ENCODE data around the gene ARHGAP25. TPM values are rescaled to one million over a fixed set of nuclear protein-coding genes. Genes with fewer than 3 reads are reported as not detected.

The ARHGAP25 gene, protein sequence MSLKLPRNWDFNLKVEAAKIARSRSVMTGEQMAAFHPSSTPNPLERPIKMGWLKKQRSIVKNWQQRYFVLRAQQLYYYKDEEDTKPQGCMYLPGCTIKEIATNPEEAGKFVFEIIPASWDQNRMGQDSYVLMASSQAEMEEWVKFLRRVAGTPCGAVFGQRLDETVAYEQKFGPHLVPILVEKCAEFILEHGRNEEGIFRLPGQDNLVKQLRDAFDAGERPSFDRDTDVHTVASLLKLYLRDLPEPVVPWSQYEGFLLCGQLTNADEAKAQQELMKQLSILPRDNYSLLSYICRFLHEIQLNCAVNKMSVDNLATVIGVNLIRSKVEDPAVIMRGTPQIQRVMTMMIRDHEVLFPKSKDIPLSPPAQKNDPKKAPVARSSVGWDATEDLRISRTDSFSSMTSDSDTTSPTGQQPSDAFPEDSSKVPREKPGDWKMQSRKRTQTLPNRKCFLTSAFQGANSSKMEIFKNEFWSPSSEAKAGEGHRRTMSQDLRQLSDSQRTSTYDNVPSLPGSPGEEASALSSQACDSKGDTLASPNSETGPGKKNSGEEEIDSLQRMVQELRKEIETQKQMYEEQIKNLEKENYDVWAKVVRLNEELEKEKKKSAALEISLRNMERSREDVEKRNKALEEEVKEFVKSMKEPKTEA
- total RNA-seq (100 to 1,000 TPM; 162 to 163 TPM), polyA plus RNA-seq (100 to 1,000 TPM in 1 of 2 donors, 10 to 100 TPM in 1; 37.1 to 125 TPM)

- Mint-ChIP-seq H3K27ac (no peak within 1 kb of the TSS), H3K9me3 (no peaks in the 10 kb centered on the region), H3K4me3 (no peak within 1 kb of the TSS), H3K27me3 (no peaks in the 10 kb centered on the region), H3K36me3 (peaks cover 14 to 24% of the 10 kb centered on the region in 2 donors), H3K4me1 (peaks cover 23 to 44% (median 34%) of the 10 kb centered on the region in 4 donors)
- Histone ChIP-seq H3K36me3 (ENCODE audit: insufficient read depth, low read length) (no peaks in the 10 kb centered on the region), H3K4me3 (ENCODE audit: low read length in 2 of 2) (peak within 1 kb of the TSS; percentile 83 to 99), H3K4me1 (ENCODE audit: insufficient read depth, low read length) (peaks cover 54% of the 10 kb centered on the region), H3K27me3 (ENCODE audit: insufficient read depth, low read length) (no peaks in the 10 kb centered on the region), H3K9me3 (ENCODE audit: control insufficient read depth in 1 of 2, low read length in 2 of 2) (no peaks in the 10 kb centered on the region), H3K27ac (ENCODE audit: low read depth, low read length) (peak within 1 kb of the TSS; percentile 81)
- DNase-seq: peak; percentile 58 to 79 (median 61)
- intact Hi-C loops (cut with micrococcal nuclease): loop anchor here (1.0 to 2.0 kb wide), 4 partner anchors 8 to 32 kb away; no protein-coding TSS in a partner anchor
- ChIA-PET CTCF (ENCODE audit: partially characterized antibody) (interaction anchor here (0.6 to 29.0 kb wide), 18 partner anchors 12 to 271 kb away, joined by 3 to 745 read pairs (median 4); partner anchors contain the start of genes APLF and FBXO48), POLR2A (ENCODE audit: partially characterized antibody) (interaction anchor here (0.6 to 23.1 kb wide), 22 partner anchors 9 to 269 kb away, joined by 3 to 659 read pairs (median 6); partner anchors contain the start of gene FBXO48)
Observed at GRCh38 chr2:68734688-68735525, at the start of gene ARHGAP25. Gene ARHGAP25 (plus strand): TSS chr2:68734811. CDS start chr2:68735200, 389 bp downstream.

DNA sequence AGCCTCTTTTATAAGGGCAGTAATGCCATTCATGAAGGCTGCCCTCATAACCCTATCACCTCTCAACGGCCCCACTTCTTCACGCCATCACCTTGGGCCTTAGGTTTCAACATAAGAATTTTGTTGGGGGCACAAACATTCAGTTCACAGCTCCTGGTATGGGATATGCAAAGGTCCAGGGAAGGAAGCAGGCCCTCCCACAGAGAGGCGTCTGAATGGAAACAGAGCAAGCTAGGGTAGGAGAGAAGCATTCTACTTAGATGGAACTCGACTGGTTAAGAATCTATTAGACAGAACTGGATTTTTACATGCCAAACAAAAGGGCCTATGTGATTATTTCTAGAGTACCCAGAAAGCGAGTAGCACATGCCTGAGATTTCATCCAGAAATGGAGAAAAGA lies 48.4 kb upstream of the ARHGAP25 start:
- Histone ChIP-seq H3K4me1 (ENCODE audit: insufficient read depth, low read length) (no peaks in the 10 kb centered on the region), H3K36me3 (ENCODE audit: insufficient read depth, low read length) (no peaks in the 10 kb centered on the region), H3K9me3 (ENCODE audit: control insufficient read depth in 1 of 2, low read length in 2 of 2) (no peaks in the 10 kb centered on the region), H3K27ac (ENCODE audit: low read depth, low read length) (no peak overlapping the region), H3K27me3 (ENCODE audit: insufficient read depth, low read length) (no peaks in the 10 kb centered on the region), H3K4me3 (ENCODE audit: low read length in 2 of 2) (no peak overlapping the region)
- intact Hi-C loops (cut with micrococcal nuclease): no loop called here
- no peak for DNase-seq
- Mint-ChIP-seq H3K27ac (no peak overlapping the region), H3K4me3 (no peak overlapping the region), H3K9me3 (no peaks in the 10 kb centered on the region), H3K27me3 (peaks cover 5 to 7% of the 10 kb centered on the region in 2 donors), H3K4me1 (peaks cover 5 to 11% (median 9%) of the 10 kb centered on the region in 4 donors), H3K36me3 (no peaks in the 10 kb centered on the region)
- ChIA-PET CTCF (ENCODE audit: partially characterized antibody) (no interaction called here), POLR2A (ENCODE audit: partially characterized antibody) (no interaction called here)

DNA sequence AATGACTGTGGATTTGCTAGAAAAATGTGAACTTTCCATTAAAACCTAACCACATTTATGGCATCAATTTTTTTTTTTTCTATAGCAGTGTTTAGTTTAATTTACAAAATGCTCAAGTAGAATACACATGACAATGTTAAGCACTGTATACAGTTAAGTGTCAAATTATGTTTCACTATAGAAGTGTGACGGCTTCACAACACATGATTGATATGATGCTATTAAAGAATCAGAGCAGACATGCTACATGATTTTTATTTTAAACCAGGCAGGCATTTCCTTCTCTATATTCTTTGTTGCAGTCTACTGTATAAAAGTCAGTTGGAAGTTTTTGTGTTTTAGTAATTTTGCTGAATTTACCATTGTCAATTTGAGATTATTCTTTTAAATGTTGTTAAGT lies 47.6 kb upstream of the ARHGAP25 start:
- Mint-ChIP-seq H3K36me3 (no peaks in the 10 kb centered on the region), H3K4me1 (peaks cover 5 to 11% (median 9%) of the 10 kb centered on the region in 4 donors), H3K27ac (no peak overlapping the region), H3K9me3 (peaks cover 0 to 1% (median 0%) of the 10 kb centered on the region in 8 donors), H3K4me3 (no peak overlapping the region), H3K27me3 (peaks cover 1 to 2% of the 10 kb centered on the region in 2 donors)
- ChIA-PET POLR2A (ENCODE audit: partially characterized antibody) (no interaction called here), CTCF (ENCODE audit: partially characterized antibody) (no interaction called here)
- Histone ChIP-seq H3K4me1 (ENCODE audit: insufficient read depth, low read length) (no peaks in the 10 kb centered on the region), H3K27me3 (ENCODE audit: insufficient read depth, low read length) (no peaks in the 10 kb centered on the region), H3K27ac (ENCODE audit: low read depth, low read length) (no peak overlapping the region), H3K36me3 (ENCODE audit: insufficient read depth, low read length) (no peaks in the 10 kb centered on the region), H3K9me3 (ENCODE audit: control insufficient read depth in 1 of 2, low read length in 2 of 2) (no peaks in the 10 kb centered on the region), H3K4me3 (ENCODE audit: low read length in 2 of 2) (no peak overlapping the region)
- intact Hi-C loops (cut with micrococcal nuclease): no loop called here
- no peak for DNase-seq

GRCh38 chr2:68689553-68690537 lies 44.8 kb upstream of the ARHGAP25 start:
- H3K27ac ChIP-seq (ENCODE audit: low read depth, low read length): no peak overlapping the region
- no peaks in the 10 kb centered on the region for H3K4me1 ChIP-seq (ENCODE audit: insufficient read depth, low read length)
- no peaks in the 10 kb centered on the region for H3K36me3 ChIP-seq (ENCODE audit: insufficient read depth, low read length)
- CTCF ChIA-PET (ENCODE audit: partially characterized antibody): no interaction called here
- Mint-ChIP-seq H3K4me3 (no peak overlapping the region), H3K27me3 (peaks cover 0 to 2% of the 10 kb centered on the region in 2 donors), H3K9me3 (peaks cover 0 to 3% (median 0%) of the 10 kb centered on the region in 8 donors), H3K4me1 (peaks cover 5 to 11% (median 9%) of the 10 kb centered on the region in 4 donors), H3K36me3 (no peaks in the 10 kb centered on the region), H3K27ac (no peak overlapping the region)
- H3K4me3 ChIP-seq (ENCODE audit: low read length in 2 of 2): no peak overlapping the region
- POLR2A ChIA-PET (ENCODE audit: partially characterized antibody): no interaction called here
- intact Hi-C loops (cut with micrococcal nuclease): no loop called here
- no peaks in the 10 kb centered on the region for H3K9me3 ChIP-seq (ENCODE audit: control insufficient read depth in 1 of 2, low read length in 2 of 2)
- no peak for DNase-seq
- no peaks in the 10 kb centered on the region for H3K27me3 ChIP-seq (ENCODE audit: insufficient read depth, low read length)

- H3K4me1 ChIP-seq (ENCODE audit: insufficient read depth, low read length): no peaks in the 10 kb centered on the region
- H3K27me3 ChIP-seq (ENCODE audit: insufficient read depth, low read length): no peaks in the 10 kb centered on the region
- H3K9me3 ChIP-seq (ENCODE audit: control insufficient read depth in 1 of 2, low read length in 2 of 2): peaks cover 0 to under 1% of the 10 kb centered on the region in 2 donors
- Mint-ChIP-seq H3K36me3 (no peaks in the 10 kb centered on the region), H3K27me3 (peaks cover 0 to 6% of the 10 kb centered on the region in 2 donors), H3K27ac (no peak overlapping the region), H3K9me3 (peaks cover 0 to 3% (median 0%) of the 10 kb centered on the region in 8 donors), H3K4me3 (no peak overlapping the region), H3K4me1 (peaks cover 5 to 11% (median 9%) of the 10 kb centered on the region in 4 donors)
- ChIA-PET POLR2A (ENCODE audit: partially characterized antibody) (no interaction called here), CTCF (ENCODE audit: partially characterized antibody) (interaction anchor here (1.8 kb wide), 1 partner anchor 18 kb away, joined by 6 read pairs; no protein-coding TSS in a partner anchor)
- DNase-seq: no peak
- H3K27ac ChIP-seq (ENCODE audit: low read depth, low read length): no peak overlapping the region
- intact Hi-C loops (cut with micrococcal nuclease): no loop called here
- H3K4me3 ChIP-seq (ENCODE audit: low read length in 2 of 2): no peak overlapping the region
- H3K36me3 ChIP-seq (ENCODE audit: insufficient read depth, low read length): no peaks in the 10 kb centered on the region
Observed at GRCh38 chr2:68690851-68691250, 43.8 kb upstream of the ARHGAP25 start.

DNA sequence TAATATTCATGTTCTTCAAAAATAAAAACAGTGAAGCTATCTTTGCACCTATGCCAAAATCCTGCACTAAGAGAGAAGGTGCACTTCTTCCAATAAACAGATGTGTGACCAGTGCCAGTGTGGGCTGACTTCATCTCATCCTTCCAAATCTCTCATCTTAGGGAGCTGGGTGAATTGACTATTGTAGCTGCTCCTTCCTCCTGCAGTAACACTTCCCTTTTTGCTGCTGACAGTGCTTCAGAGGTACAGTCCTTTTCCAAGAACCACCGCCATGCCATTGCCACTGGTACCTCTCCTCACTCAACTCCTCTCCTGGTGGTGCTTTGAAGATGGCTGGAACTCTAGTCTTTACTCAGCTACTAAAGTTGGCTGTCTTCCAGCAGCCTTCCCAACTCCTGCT lies 42.1 kb upstream of the ARHGAP25 start:
- H3K36me3 Mint-ChIP-seq: no peaks in the 10 kb centered on the region
- intact Hi-C loops (cut with micrococcal nuclease): no loop called here
- peaks cover 0 to 6% of the 10 kb centered on the region in 2 donors for H3K27me3 Mint-ChIP-seq
- CTCF ChIA-PET (ENCODE audit: partially characterized antibody): interaction anchor here (1.0 kb wide), 1 partner anchor 17 kb away, joined by 5 read pairs; no protein-coding TSS in a partner anchor
- peaks cover 0 to 3% (median under 1%) of the 10 kb centered on the region in 8 donors for H3K9me3 Mint-ChIP-seq
- Histone ChIP-seq H3K4me1 (ENCODE audit: insufficient read depth, low read length) (no peaks in the 10 kb centered on the region), H3K9me3 (ENCODE audit: control insufficient read depth in 1 of 2, low read length in 2 of 2) (peaks cover 0 to 3% of the 10 kb centered on the region in 2 donors), H3K27ac (ENCODE audit: low read depth, low read length) (no peak overlapping the region), H3K36me3 (ENCODE audit: insufficient read depth, low read length) (no peaks in the 10 kb centered on the region), H3K4me3 (ENCODE audit: low read length in 2 of 2) (no peak overlapping the region), H3K27me3 (ENCODE audit: insufficient read depth, low read length) (no peaks in the 10 kb centered on the region)
- H3K4me3 Mint-ChIP-seq: no peak overlapping the region
- peaks cover 5 to 11% (median 9%) of the 10 kb centered on the region in 4 donors for H3K4me1 Mint-ChIP-seq
- H3K27ac Mint-ChIP-seq: no peak overlapping the region
- POLR2A ChIA-PET (ENCODE audit: partially characterized antibody): no interaction called here
- DNase-seq: no peak

Measured in CD4-positive, alpha-beta memory T cell (primary cell).